Measurements from ENCODE around the gene ADAMTS2. TPM values are rescaled to one million over a fixed set of nuclear protein-coding genes. Genes with fewer than 3 reads are reported as not detected.
"Not testable (repeated sequence)": the region's sequence is repeated elsewhere in the genome, so short reads cannot be mapped to it uniquely, and the experiment has no call there.

ADAMTS2 gene
- total RNA-seq, 8 experiments from 2014 or later = 0.14 to 1.4 (median 0.49) TPM

GRCh38 chr5:179101282-179101681 is 244.0 kb downstream of the ADAMTS2 start:
- in situ Hi-C loops (cut with MboI; ENCODE audit: low pct_unique_long_range_greater_than_20kb in 2 of 9, low sequenced_read_pairs in 9 of 9, unreplicated experiment in 9 of 9); H3K4me3 ChIP-seq; H3K27ac ChIP-seq; H3K4me1 ChIP-seq (replicated peaks in 1 of 2); ATAC-seq (replicated peaks in 6 of 8): not testable (repeated sequence)
- 73% methylated on average over 7 of the region's 17 CpGs; no CpG with 5 or more reads in 9 of the 10 experiments for WGBS, 10 experiments

- Histone ChIP-seq H3K4me3 (no peak overlapping the region), H3K27ac (no peak overlapping the region), H3K4me1 (replicated peaks in 1 of 2) (no peaks in the 10 kb centered on the region)
- WGBS, 10 experiments = 40 to 100% (median 63%) methylated on average over 1 to 2 of the region's 2 CpGs; no CpG with 5 or more reads in 2 of the 10 experiments
- no peak for ATAC-seq (replicated peaks in 6 of 8)
- in situ Hi-C loops (cut with MboI; ENCODE audit: low pct_unique_long_range_greater_than_20kb in 2 of 9, low sequenced_read_pairs in 9 of 9, unreplicated experiment in 9 of 9) = no loop called here
Observed at GRCh38 chr5:179089502-179089901, 255.8 kb downstream of the ADAMTS2 start.

GRCh38 chr5:179080724-179081123 is 264.5 kb downstream of the ADAMTS2 start:
- 66 to 100% (median 87%) methylated on average over 1 to 4 of the region's 4 CpGs; no CpG with 5 or more reads in 2 of the 10 experiments for WGBS, 10 experiments
- Histone ChIP-seq H3K4me3 (no peak overlapping the region), H3K27ac (no peak overlapping the region), H3K4me1 (replicated peaks in 1 of 2) (no peaks in the 10 kb centered on the region)
- in situ Hi-C loops (cut with MboI; ENCODE audit: low pct_unique_long_range_greater_than_20kb in 2 of 9, low sequenced_read_pairs in 9 of 9, unreplicated experiment in 9 of 9) = no loop called here
- ATAC-seq (replicated peaks in 6 of 8) = no peak

- Histone ChIP-seq H3K27ac (no peak overlapping the region), H3K4me1 (replicated peaks in 1 of 2) (no peaks in the 10 kb centered on the region), H3K4me3 (no peak overlapping the region)
- in situ Hi-C loops (cut with MboI; ENCODE audit: low pct_unique_long_range_greater_than_20kb in 2 of 9, low sequenced_read_pairs in 9 of 9, unreplicated experiment in 9 of 9) = no loop called here
- no peak for ATAC-seq (replicated peaks in 6 of 8)
- 80 to 98% (median 89%) methylated on average over 2 to 11 of the region's 11 CpGs for WGBS, 10 experiments
Observed at GRCh38 chr5:179079165-179079987, 265.9 kb downstream of the ADAMTS2 start.

- WGBS, 10 experiments = 80 to 100% (median 94%) methylated on average over 1 to 5 of the region's 6 CpGs; no CpG with 5 or more reads in 1 of the 10 experiments
- ATAC-seq (replicated peaks in 6 of 8) = no peak
- Histone ChIP-seq H3K4me3 (no peak overlapping the region), H3K4me1 (replicated peaks in 1 of 2) (peaks cover 0 to 5% of the 10 kb centered on the region in 2 donors), H3K27ac (no peak overlapping the region)
- in situ Hi-C loops (cut with MboI; ENCODE audit: low pct_unique_long_range_greater_than_20kb in 2 of 9, low sequenced_read_pairs in 9 of 9, unreplicated experiment in 9 of 9) = no loop called here
Observed at GRCh38 chr5:179065703-179066102, 279.6 kb downstream of the ADAMTS2 start.

- no peak for ATAC-seq (replicated peaks in 6 of 8)
- WGBS, 10 experiments = 80 to 100% (median 92%) methylated on average over 1 to 15 of the region's 19 CpGs; no CpG with 5 or more reads in 4 of the 10 experiments
- H3K4me1 ChIP-seq (replicated peaks in 1 of 2) = peaks cover 0 to 5% of the 10 kb centered on the region in 2 donors
- in situ Hi-C loops (cut with MboI; ENCODE audit: low pct_unique_long_range_greater_than_20kb in 2 of 9, low sequenced_read_pairs in 9 of 9, unreplicated experiment in 9 of 9) = no loop called here
- no peak overlapping the region for H3K27ac ChIP-seq
- peak overlapping the region; percentile 41 to 85 (median 65) for H3K4me3 ChIP-seq
Observed at GRCh38 chr5:179061025-179061424, 284.2 kb downstream of the ADAMTS2 start.

Other genes starting within 250 kb of the ADAMTS2 start
- gene RUFY1, start 205.1 kb upstream of the ADAMTS2 start, total RNA-seq = 10 to 100 TPM; 19.2 to 59.7 (median 30.5) TPM

Data from motor neuron (in vitro differentiated cells).